ENCODE data around the gene GPX2. TPM values are rescaled to one million over a fixed set of nuclear protein-coding genes. Genes with fewer than 3 reads are reported as not detected.

Gene GPX2
- total and polyA plus RNA-seq, 12 donors, result 0.31 to 1.4 (median 0.55) TPM; not detected in 8

- Histone ChIP-seq H3K27me3 (no peaks in the 10 kb centered on the region), H3K4me1 (replicated peaks in 1 of 2) (peaks cover 5 to 8% of the 10 kb centered on the region in 2 donors), H3K4me3 (no peak overlapping the region), H3K36me3 (replicated peaks in 1 of 2) (no peaks in the 10 kb centered on the region), H3K9me3 (replicated peaks in 1 of 3) (no peaks in the 10 kb centered on the region), H3K27ac (no peak overlapping the region)
- TF ChIP-seq POLR2A (IDR thresholded peaks at IDR 0.05) (no peak), CTCF (IDR thresholded peaks at IDR 0.05) (no peak)
- intact Hi-C loops (cut with DNase I), result no loop called here
- DNase-seq, result no peak
- WGBS, 4 donors, result 91 to 96% (median 95%) methylated on average over 7 of the region's 7 CpGs
Observed at GRCh38 chr14:64968167-64968566, 25.6 kb upstream of the GPX2 start.

- Histone ChIP-seq H3K27ac (no peak overlapping the region), H3K36me3 (replicated peaks in 1 of 2) (no peaks in the 10 kb centered on the region), H3K9me3 (replicated peaks in 1 of 3) (no peaks in the 10 kb centered on the region), H3K27me3 (no peaks in the 10 kb centered on the region), H3K4me3 (no peak overlapping the region), H3K4me1 (replicated peaks in 1 of 2) (peaks cover 5 to 8% of the 10 kb centered on the region in 2 donors)
- 78 to 100% (median 95%) methylated on average over 2 of the region's 2 CpGs for WGBS, 4 donors
- DNase-seq, result no peak
- intact Hi-C loops (cut with DNase I), result no loop called here
- TF ChIP-seq CTCF (IDR thresholded peaks at IDR 0.05) (no peak), POLR2A (IDR thresholded peaks at IDR 0.05) (no peak)
Observed at GRCh38 chr14:64966976-64967375, 24.4 kb upstream of the GPX2 start.

DNA sequence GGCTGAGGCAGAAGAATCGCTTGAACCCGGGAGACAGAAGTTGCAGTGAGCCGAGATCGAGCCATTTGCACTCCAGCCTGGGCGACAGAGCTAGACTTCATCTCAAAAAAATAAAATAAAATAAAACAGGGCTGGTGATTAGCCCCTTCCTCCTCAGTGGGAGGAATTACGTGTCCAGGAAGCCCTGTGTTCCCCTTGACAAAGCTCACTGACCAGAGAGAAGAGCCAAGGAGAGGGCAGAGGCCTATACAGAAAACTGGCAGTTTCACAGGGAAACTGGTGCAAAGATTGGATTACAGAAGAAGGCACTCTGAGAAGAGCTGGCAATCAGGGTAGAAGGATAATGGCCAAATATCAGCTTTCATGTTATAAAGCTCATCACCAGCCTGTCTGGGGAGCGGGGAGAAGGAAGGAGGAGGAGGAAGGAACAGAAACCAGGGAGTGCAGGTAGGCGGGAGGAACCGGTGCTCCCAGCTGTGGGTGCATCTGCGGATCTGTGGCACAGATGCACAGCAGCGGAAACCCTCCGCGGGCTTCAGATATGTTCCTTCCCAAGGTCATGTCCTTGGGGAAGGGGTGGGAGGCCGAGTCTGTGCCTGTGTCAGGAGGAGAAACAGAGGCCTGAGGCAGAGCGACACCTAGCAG, 22.9 kb upstream of the GPX2 start:
- no peaks in the 10 kb centered on the region for H3K9me3 ChIP-seq (replicated peaks in 1 of 3)
- WGBS, 4 donors, result 85 to 92% (median 87%) methylated on average over 14 to 15 of the region's 15 CpGs
- DNase-seq, result no peak
- H3K4me3 ChIP-seq, result no peak overlapping the region
- intact Hi-C loops (cut with DNase I), result no loop called here
- TF ChIP-seq POLR2A (IDR thresholded peaks at IDR 0.05) (no peak), CTCF (IDR thresholded peaks at IDR 0.05) (no peak)
- H3K27ac ChIP-seq, result no peak overlapping the region
- no peaks in the 10 kb centered on the region for H3K27me3 ChIP-seq
- H3K36me3 ChIP-seq (replicated peaks in 1 of 2), result no peaks in the 10 kb centered on the region
- H3K4me1 ChIP-seq (replicated peaks in 1 of 2), result no peaks in the 10 kb centered on the region

DNA sequence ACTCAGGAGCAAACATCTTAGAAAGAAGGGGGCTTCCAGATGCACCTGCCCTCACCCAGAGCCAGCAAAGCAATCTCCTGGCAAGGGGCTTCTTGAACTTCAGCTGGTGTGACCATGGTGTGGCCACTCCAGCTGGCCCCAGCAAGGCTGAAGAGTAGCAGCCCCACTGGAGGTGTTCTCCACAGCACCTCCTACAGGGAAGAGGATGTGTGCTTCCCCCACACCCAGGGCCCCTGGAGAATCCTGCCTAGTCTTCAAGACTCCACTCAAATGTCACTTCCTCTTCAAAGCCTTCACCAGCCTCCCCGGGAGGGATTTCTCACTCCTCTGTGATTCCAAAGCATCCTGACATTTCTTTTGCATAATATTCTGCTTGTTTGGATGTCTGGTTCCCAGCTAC, 21.1 kb upstream of the GPX2 start:
- Histone ChIP-seq H3K9me3 (replicated peaks in 1 of 3) (no peaks in the 10 kb centered on the region), H3K27me3 (no peaks in the 10 kb centered on the region), H3K36me3 (replicated peaks in 1 of 2) (no peaks in the 10 kb centered on the region), H3K27ac (no peak overlapping the region), H3K4me3 (no peak overlapping the region), H3K4me1 (replicated peaks in 1 of 2) (no peaks in the 10 kb centered on the region)
- WGBS, 4 donors, result 65 to 82% (median 73%) methylated on average over 1 of the region's 1 CpG
- intact Hi-C loops (cut with DNase I), result no loop called here
- DNase-seq, result no peak
- no peak for TF ChIP-seq CTCF (IDR thresholded peaks at IDR 0.05)
- no peak for TF ChIP-seq POLR2A (IDR thresholded peaks at IDR 0.05)
